HPDE6-E6E7 (cell line): ENCODE data around the gene ZSCAN12.
A peak's percentile ranks its signal among the peaks of the same experiment; 100 is the strongest.
"Not testable (repeated sequence)": the region's sequence is repeated elsewhere in the genome, so short reads cannot be mapped to it uniquely, and the experiment has no call there.

ENCODE experiments used
- DNase-seq: peaks from one replicate; pipeline ENCODE4 v3.0.0; 2011; ENCODE audit warnings: missing footprints; ENCODE audit errors: extremely low spot score

The ZSCAN12 gene

DNA sequence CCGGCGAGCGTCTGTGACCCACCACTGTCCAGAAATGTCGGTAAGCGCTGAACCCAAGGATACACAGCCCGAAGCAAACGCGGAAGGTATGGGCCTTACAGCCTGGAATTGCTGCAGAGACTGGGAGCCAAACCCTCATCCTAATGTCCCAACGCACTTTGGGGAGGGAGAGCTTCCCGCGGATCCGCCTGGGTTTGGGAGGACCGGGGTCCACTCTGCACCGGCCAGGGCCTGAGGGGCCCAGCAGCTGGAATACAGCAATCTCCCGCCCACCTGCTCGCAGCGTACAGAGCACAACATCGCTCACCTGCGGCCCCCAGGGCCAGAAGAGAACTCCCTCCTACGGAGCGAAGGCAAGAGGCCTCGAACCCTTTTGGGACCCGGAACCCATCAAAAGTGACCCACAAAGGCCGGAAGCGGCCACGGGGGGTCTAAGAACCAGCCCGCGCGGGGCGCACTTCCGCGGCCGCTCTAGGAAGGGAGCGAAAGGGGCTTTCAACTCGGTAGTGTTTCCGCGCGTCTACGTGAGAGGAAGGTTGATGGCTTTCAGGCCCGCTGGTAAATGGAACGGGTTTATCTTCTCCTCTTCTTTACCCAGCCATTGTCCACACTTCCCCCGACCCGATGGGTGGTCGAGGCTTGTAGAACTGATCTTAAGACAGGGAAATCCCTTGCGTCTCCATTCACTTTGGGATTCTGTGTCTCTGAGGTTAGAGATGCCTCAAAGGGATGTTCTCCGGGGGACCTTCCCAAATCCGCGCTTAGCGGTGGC is at the start of gene ZSCAN12:
TSS of gene ZSCAN12 (minus strand) at position 398 of the 772 bp plus-strand sequence. CDS start 1,342 bp downstream, outside the sequence.
- DNase-seq, result peak; percentile 58

DNA sequence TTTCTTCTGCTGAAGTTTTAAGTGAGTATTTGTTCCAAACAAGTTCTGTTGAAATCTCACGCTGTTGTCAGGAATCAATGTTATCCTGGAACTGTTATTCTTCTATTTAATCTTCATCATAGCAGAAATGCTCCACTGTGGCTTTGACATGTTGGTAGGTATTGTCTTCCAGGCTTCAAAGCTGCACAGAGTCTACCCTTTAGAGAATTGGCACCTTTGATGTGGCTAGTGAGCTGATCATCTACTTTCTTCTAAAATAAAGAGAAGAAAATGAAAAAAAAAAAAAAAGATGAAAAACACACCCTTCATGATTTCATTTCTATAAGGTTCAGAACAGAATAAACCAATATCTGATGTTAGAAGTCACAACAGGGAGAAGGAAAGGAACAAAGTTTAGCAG is 49.5 kb upstream of the ZSCAN12 start:
- DNase-seq, result no peak

DNA sequence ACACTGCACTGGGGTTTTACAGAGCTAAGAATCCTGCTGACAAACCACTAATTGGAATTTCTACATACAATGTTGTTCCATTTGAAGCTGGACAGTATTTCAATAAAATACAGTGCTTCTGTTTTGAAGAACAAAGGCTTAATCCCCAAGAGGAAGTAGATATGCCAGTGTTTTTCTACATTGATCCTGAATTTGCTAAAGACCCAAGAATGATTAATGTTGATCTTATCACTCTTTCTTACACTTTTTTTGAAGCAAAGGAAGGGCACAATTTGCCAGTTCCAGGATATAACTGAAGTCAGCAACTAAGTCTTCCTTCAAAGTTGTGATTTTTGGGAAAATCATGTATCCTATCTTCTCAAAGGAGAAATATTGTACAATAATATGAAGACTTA is 48.0 kb upstream of the ZSCAN12 start:
- DNase-seq, result not testable (repeated sequence)

DNA sequence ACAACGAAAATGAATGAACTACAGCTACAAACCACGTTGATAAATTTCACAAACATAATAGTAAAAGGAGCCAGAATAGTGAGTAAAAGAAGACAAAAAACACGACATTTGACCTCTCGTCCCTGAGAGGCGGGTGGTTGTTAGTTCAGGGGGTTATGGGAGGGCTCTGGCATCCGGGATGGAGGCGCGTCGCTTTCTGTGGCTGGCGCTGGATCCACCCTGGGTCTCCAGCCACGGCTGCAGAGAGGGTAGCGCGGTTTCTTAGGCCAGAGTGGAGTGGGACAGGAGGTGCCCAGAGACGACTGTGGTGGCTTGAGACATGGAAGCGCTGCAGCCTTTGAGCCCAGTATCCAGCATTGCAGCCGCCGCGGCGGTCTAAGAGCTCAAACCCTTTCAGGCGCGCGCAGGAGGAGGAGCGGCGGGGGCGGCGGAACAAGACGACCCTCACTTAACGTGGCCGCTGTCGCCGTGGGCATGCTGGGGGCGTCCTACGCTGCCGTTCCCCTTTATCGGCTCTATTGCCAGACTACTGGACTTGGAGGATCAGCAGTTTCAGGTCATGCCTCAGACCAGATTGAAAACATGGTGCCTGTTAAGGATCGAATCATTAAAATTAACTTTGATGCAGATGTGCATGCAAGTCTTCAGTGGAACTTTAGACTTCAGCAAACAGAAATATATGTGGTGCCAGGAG is 47.4 kb upstream of the ZSCAN12 start:
- no peak for DNase-seq

DNA sequence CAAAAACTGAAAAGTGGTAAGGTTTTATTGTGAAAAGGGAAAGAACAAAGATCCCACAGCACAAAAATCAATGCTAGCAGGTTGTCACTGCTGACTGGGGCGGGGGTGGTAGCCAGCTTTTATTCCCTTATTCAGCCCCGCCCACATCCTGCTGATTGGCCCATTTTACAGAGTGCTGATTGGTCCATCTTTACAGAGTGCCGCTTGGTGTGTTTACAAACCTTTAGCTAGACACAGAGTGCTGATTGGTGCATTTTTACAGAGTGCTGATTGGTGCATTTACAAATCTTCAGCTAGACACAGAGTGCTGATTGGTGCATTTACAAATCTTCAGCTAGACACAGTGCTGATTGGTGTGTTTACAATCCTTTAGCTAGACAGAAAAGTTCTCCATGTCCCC is 45.2 kb upstream of the ZSCAN12 start:
- DNase-seq, result not testable (repeated sequence)

DNA sequence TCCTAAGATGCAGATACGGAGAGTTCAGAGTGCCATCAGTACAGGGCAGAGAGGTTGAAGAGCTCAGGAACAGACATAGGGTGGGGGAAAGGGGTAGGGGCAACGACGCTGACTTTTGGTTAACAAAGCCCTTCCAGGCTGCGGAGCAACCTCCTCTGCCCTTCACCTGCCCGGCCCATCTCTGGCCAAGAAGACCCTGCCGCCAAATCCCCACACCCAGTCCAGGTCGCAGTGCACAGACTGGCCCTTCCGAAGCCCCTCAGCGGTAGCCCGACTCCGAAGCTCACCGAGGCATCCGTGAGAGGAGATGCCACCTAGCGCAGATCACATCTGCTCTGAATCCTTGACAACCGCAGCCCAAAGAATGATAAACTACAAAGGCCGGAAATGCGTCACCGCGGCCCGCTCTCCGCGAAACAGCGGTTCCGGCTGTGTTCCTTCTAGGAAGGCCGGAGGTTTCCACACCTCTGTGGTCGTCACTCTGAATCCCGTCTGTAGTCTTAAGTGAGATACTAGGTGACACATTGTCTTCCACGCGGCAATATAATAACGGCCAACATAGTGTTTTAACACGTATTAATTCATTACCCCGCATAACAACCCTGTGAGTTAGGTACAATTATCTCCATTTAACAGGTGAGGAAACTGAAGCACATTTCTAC is 43.7 kb upstream of the ZSCAN12 start, which contains the start of gene ZSCAN23:
TSS of gene ZSCAN23 (minus strand) at position 380 of the 662 bp plus-strand sequence. CDS start 7,225 bp downstream, outside the sequence.
- DNase-seq, result peak; percentile 89

DNA sequence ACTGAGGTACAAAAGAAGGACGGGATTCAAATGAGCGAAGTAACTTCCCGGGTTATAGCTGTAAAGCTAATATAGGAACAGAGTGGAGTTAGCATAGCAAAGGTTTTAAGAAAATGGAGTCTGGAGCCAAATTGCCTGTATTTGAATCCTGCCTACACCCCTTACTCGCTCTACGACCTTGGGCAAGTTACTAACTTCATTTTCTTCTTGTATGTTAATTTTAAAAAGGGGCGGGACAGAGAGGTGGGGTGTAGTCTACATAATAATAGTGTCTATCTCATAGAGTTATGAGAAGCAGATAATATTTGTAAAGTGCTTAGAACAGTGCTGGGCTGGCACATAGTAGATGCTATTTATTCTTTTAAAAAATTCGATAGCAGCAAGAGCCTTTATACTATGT is 43.0 kb upstream of the ZSCAN12 start:
- DNase-seq, result no peak

DNA sequence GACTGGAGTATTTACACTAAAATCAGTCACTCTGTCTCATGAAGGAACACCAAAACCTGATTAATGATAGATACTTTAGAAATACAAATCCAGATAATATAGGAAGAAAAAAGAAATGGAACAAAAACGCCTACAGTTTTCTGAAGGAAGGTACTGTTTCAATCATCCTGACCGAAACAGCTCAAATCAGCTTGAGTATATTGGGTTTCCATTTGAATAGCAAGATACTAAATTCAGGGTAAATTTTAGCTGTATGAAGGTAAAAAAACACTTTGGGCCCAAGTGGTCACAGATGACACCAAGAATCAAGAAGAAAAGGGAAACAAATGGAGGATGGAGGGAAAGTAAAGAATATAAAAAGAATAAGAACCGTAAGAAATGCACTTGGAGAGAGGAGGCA is 36.9 kb upstream of the ZSCAN12 start:
- no peak for DNase-seq

DNA sequence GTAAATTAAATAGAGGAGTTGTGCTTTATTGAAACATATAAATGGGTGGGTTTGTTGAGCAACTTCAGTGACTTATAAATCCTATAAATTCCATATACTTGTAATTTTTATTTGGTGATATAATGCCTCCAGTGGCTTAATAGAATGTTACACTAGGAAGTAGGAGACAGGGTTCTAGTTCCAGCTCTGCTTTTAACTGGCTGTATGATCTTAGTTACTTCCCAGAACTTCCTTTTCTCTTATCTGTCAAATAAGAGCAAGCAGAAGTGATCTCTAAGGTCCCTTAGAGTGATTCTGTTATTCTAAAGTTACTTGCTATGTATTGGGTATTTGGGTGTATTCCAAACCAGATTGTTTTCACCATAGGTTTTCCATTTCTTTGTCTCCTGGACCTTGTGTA is 33.6 kb upstream of the ZSCAN12 start:
- no peak for DNase-seq

DNA sequence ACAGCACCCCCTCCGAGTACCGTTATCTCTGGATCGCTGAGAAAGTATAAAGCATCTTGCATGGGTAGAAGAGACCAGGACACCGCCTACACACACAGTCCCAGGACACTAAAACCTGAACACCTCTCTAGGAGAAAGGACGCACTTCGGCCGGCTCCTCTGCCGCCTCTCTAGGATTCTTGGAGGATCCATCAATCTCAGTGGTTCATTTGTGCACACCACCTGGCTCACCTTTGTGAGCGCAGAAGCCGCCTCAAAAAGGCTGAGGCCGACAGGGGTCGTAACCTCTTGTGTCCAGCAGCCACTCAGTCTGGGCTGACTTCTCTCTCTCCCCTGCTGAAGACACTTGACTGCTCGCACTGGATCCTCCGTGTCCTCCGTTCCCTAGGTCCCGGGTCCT is 30.2 kb upstream of the ZSCAN12 start:
- no peak for DNase-seq

DNA sequence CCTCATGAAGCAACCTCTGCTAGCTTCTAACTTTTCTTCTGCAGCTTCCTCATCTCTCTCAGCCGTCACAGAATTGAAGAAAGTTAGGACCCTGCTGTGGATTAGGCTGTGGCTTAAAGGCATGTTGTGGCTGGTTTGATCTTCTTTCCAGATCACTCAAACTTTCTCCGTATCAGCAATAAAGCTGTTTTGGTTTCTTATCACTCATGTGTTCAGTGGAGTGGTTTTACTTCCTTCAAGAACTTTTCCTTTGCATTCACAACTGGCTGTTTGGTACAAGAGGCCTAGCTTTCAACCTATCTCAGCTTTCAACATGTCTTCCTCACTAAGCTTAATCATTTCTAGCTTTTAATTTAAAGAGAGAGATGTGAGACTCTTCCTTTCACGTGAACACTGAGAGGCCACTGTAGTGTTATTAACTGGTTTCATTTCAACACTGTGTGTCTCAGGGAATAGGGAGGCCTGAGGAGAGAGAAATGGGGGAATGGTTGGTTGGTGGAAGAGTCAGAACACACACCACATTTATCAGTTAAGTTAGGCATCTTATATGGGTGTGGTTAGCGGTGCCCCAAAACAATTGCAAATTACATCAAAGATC is 26.5 kb upstream of the ZSCAN12 start:
- DNase-seq, result no peak

DNA sequence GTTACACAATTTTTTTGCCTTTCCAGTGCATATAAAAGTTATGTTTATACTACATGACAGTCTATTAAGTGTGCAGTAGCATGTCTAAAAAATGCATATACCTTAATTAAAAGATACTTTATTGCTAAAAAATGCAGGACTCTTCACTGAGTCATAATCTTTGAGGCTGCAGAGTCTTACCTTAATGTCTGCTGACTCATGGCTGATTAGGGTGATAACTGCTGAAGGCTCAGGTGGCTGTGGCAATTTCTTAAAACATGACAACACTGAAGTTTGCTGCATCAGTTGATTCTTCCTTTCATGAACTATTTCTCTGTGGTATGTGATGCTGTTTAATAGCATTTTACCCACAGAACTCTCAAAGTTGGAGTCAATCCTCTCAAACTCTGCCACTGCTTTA is 24.6 kb upstream of the ZSCAN12 start:
- DNase-seq, result no peak

DNA sequence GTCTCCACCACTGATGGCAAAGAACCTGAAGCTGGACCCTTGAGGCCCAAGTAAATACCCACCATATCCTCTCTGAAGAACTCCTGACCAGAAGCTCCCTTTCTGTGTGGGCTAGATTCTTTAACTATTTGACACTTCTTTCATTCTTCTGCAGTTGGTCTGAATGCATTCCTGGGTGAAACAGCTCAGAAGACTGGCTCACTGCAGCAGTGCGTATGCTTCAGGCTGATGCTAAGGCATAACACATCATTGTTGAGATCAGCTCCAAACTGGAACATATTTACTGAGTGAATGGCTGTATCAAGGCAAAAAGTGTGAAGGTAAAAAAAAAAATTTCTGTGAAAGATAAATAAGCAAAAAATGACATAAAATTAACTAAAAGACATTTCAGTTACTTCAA is 24.0 kb upstream of the ZSCAN12 start:
- DNase-seq, result no peak

DNA sequence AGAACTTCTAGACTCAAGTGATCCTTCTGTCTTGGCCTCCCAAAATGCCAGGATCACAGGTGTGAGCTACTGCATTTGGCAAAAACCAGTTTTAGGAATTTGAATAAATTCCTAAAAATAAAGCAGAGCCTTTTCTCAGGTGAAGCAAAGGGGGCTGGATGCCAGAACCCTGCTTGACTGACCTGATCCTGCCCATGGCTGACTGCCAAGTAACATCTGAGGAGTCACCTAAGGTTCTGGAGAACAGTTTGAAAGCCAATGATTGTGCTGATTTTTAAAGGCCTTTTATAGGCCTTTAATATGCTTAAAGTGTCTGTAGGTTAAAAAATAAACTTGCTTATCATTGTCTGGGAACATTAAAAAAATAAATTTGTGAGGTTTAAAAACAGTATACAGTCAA is 14.1 kb upstream of the ZSCAN12 start:
- DNase-seq, result no peak

DNA sequence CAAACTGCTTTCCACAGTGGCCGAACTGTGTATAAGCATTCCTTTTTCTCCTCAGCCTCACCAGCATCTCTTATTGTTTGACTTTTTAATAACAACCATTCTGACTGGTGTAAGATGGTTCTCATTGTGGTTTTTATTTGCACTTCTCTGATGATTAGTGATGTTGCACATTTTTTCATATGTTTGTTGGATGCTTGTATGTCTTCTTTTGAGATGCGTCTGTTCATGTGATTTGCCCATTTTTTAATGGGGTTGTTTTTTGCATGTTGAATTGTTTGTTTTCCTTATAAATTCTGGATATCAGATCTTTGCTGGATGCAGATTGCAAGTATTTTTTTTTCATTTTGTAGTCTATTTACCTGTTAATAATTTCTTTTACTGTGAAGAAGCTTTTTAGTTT is 11.2 kb upstream of the ZSCAN12 start:
- no peak for DNase-seq

DNA sequence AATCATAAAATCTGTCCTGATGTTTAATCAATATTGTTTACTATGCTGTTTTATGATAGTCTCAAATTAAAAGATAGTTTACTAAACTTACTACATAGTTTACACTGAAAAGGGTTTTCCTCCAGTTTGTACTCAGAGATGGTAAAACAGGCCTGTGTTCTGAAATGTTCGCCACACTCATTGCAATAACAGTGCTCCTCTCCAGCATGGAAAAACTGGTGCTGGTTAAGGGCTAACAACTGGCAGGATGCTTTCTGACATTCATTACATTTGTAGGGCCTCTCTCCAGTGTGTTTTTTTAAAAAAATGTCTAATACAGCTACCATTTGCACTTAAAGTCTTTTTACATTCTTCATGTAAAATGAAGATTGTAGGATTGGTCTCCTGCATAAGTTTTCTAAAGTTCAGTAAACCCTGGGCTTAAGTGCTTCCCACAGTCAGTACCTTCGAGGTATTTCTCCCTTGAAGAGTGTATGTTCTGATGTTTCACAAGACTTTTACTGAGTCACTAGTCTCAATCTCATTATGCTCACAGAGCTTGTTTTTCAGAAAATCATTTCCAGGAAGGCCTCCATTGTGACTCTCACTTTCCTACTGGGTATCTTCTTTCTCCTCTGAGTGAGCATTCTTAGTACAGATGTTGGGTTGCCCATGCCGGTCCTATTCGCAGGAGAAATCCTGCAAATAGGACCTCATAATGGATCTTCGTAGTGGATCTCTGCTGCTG is 8.7 kb upstream of the ZSCAN12 start:
- DNase-seq, result no peak

DNA sequence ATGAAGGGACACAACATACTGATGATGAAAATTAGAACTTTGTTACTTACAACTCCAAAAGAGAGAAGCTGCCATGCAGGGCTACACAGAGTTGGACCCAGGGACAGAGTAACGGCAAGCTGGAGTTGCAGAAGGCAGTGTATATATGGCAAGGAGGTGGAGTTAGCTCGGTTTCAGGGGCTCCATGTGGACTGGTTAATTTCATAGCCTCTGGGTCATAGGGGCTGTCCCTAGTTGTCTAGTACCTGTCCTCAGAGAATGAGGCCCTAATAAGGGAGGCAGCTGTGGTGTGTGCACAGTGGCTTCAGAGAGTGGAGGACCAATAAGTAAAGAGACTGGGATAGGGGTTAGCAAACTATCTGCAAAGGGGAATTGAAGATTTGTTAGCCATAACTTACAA is 7.9 kb upstream of the ZSCAN12 start:
- DNase-seq, result no peak

DNA sequence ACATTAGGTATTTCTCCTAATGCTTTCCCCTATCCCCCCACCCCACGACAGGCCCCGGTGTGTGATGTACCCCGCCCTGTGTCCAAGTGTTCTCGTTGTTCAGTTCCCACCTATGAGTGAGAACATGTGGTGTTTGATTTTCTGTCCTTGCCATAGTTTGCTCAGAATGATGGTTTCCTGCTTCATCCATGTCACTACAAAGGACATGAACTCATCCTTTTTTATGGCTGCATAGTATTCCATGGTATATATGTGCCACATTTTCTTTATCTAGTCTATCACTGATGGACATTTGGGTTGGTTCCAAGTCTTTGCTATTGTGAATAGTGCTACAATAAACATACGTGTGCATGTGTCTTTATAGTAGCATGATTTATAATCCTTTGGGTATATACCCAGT is 4.4 kb upstream of the ZSCAN12 start:
- DNase-seq, result not testable (repeated sequence)

DNA sequence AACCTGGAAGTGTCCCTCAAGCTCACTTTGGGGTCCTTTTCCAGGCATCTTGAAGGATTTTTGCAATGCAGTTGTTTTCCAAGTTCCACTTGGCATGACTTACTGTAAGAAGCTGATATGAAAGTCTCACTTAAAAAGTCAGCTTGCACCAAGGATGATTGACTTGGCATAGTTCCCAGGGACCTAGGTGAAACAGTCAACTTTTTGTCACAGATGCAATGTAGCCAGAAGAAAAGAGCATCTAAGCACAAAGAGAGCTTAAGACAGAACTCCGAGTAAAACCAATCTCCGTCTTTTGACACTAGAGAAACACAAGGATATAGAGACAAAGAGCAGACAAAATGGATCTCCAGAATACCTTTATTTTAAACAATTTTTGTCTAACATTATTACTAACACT is 2.6 kb upstream of the ZSCAN12 start:
- DNase-seq, result no peak

DNA sequence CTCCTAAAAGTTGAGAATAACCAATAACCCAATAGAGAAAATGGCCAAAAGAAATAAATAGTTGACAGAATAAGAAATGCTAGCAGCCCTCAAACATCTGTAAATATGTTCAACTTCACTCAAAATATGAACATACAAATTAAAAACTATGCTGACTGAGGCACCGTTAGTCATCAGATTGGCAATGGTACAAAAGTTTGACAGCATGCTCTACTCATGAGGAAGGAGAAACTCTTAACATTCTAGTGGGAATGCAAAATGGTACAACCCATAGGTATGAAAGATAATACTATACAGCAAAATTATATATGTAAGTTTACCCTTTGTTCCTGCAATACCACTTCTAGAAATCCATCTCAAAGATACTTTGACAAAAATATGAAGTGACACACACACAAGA is 1.6 kb upstream of the ZSCAN12 start:
- DNase-seq, result no peak

DNA sequence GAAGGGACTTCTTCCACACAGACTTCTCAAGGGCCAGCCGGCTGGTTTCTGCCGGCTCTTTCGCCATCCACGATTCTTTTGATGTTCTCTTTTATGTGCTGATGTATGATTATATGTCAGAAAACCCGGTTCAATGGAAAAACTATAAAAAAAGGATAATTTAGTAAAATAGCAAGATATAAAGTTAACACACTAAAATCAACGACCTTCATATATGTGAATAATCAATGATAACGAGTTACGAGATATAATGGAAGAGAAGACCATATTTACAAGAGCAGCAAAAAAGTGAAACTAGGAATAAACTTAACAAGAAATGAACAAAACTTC is 540 bp upstream of the ZSCAN12 start:
- DNase-seq, result no peak

DNA sequence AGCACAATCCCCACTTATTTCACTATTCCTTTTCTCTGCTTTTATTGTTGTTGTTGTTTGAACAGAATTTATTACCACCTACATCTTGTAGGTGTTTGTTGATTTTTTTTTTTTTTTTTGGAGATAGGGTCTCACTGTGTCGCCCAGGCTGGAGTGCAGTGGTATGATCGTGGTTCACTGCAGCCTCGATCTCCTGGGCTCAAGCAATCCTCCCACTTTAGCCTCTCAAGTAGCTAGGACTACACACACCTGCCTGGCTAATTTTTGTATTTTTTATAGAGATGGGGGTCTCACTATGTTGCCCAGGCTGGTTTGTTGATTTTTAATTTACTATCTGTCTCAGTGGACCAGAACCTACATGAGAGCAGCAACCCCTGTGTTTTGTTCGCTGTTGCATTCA is 3.6 kb downstream of the ZSCAN12 start:
- DNase-seq, result no peak
